Endothelial cell of umbilical vein (primary cell): Measurements from ENCODE around the gene ZNF488. TPM values are rescaled to one million over a fixed set of nuclear protein-coding genes. Genes with fewer than 3 reads are reported as not detected.

Experiments
- BruUV-seq: library from RNA; stranded (reverse); fragments of 400-500 nt; replicated peaks from 2 replicates; lab custom pipeline; 2021; lab: Mats Ljungman, UMichigan
- CTCF ChIA-PET: fragments of 300-600, 350-600 bp; sonication (Branson Sonifier 250); formaldehyde crosslinking; loops from one replicate; lab custom pipeline; 2021; ENCODE audit warnings: antibody characterized with exemption, inconsistent platforms; lab: Charles Lee
- POLR2A ChIA-PET: fragments of 300-600, 350-600 bp; sonication (Branson Sonifier 250); formaldehyde crosslinking; loops from one replicate; lab custom pipeline; 2021; ENCODE audit warnings: antibody characterized with exemption, inconsistent platforms; lab: Charles Lee
- DNase-seq: peaks from one replicate; pipeline ENCODE4 v3.0.0-alpha.2; 2011; ENCODE audit warnings: low read depth, low spot score
- FAIRE-seq: peaks from 2 replicates; lab custom pipeline; 2011; peaks lifted over from hg19 to GRCh38; lab: Jason Lieb, UNC
- H2AFZ ChIP-seq: 2 replicates; pipeline ENCODE4 v1.6.0; 2012; ENCODE audit warnings: low read depth, low read length, control low read depth, inconsistent platforms
- H3K27ac ChIP-seq: 2 replicates; pipeline ENCODE4 v1.5.1; 2011; ENCODE audit warnings: low read depth, mild to moderate bottlenecking, control low read depth, low read length, moderate library complexity; ENCODE audit not compliant: insufficient read depth
- H3K27me3 ChIP-seq, 2 experiments: 2 replicates each; pipeline versions ENCODE4 v1.6.0 to v1.6.1; 2011; ENCODE audit warnings: low read length in 2 of 2, mixed read lengths in 1 of 2; ENCODE audit not compliant: control insufficient read depth in 2 of 2, insufficient read depth in 2 of 2
- H3K36me3 ChIP-seq, 2 experiments: 2 replicates in 1 of 2; 3 replicates in 1 of 2; pipeline ENCODE4 v1.5.1; 2011; ENCODE audit warnings: low read length in 2 of 2, mild to moderate bottlenecking in 1 of 2, moderate library complexity in 1 of 2; ENCODE audit not compliant: control insufficient read depth in 2 of 2, insufficient read depth in 2 of 2; ENCODE audit errors: extremely low read depth in 1 of 2
- H3K4me1 ChIP-seq: 3 replicates; pipeline ENCODE4 v1.5.1; 2011; ENCODE audit warnings: mild to moderate bottlenecking, low read length; ENCODE audit not compliant: control insufficient read depth, insufficient read depth; ENCODE audit errors: extremely low read depth
- H3K4me2 ChIP-seq: 2 replicates; pipeline ENCODE4 v1.6.1; 2011; ENCODE audit warnings: low read length, control low read depth, mixed read lengths; ENCODE audit not compliant: insufficient read depth
- H3K4me3 ChIP-seq, 3 experiments: fragments of 200-600 bp in 1 of 3; sonication (generic), shearing (Covaris generic) in 1 of 3; replicated peaks in 1 of 3; 2 replicates each; pipeline ENCODE4 v1.5.1; 2011 to 2016; ENCODE audit warnings: control low read depth in 3 of 3, low read length in 3 of 3, mild to moderate bottlenecking in 2 of 3, inconsistent platforms in 1 of 3, low read depth in 1 of 3, moderate library complexity in 1 of 3; ENCODE audit not compliant: insufficient read depth in 1 of 3
- H3K79me2 ChIP-seq: 2 replicates; pipeline ENCODE4 v1.6.0; 2012; ENCODE audit warnings: low read length, inconsistent platforms; ENCODE audit not compliant: control insufficient read depth, insufficient read depth
- H3K9ac ChIP-seq: replicated peaks from 2 replicates; pipeline ENCODE3; 2011; ENCODE audit warnings: low read length, control low read depth; ENCODE audit not compliant: insufficient read depth; ENCODE audit errors: extremely low read depth
- H3K9me1 ChIP-seq: replicated peaks from 3 replicates; pipeline ENCODE4 v1.6.0; 2011; ENCODE audit warnings: mild to moderate bottlenecking, low read length; ENCODE audit not compliant: control insufficient read depth, insufficient read depth; ENCODE audit errors: extremely low read depth
- H3K9me3 ChIP-seq: replicated peaks from 2 replicates; pipeline ENCODE4 v1.5.1; 2012; ENCODE audit warnings: low read length, inconsistent platforms; ENCODE audit not compliant: control insufficient read depth, insufficient read depth
- H4K20me1 ChIP-seq: replicated peaks from 2 replicates; pipeline ENCODE3; 2011; ENCODE audit warnings: mild to moderate bottlenecking, low read length; ENCODE audit not compliant: control insufficient read depth, insufficient read depth; ENCODE audit errors: extremely low read depth
- CTCF ChIP-seq, 2 donors: IDR thresholded peaks; 1 replicate in 1 of 2; 2 replicates in 1 of 2; pipeline ENCODE4 v1.5.1; 2011; ENCODE audit warnings: low read length in 2 of 2, mild to moderate bottlenecking in 2 of 2, moderate library complexity in 2 of 2, control low read depth in 1 of 2, inconsistent platforms in 1 of 2, low read depth in 1 of 2; ENCODE audit not compliant: insufficient read depth in 1 of 2; ENCODE audit errors: extremely low read depth in 1 of 2
- EZH2 ChIP-seq: IDR thresholded peaks from 2 replicates; pipeline ENCODE4 v1.6.1; 2012; ENCODE audit warnings: borderline replicate concordance, low read depth, mild to moderate bottlenecking, moderate library complexity, low read length, inconsistent platforms; ENCODE audit not compliant: severe bottlenecking
- FOS ChIP-seq: IDR thresholded peaks from 2 replicates; pipeline ENCODE4 v1.6.1; 2011; ENCODE audit warnings: mild to moderate bottlenecking, low read length, moderate library complexity, borderline replicate concordance; ENCODE audit not compliant: insufficient read depth
- GATA2 ChIP-seq: IDR thresholded peaks from 2 replicates; pipeline ENCODE4 v1.7.0; 2011; ENCODE audit warnings: low read depth, mild to moderate bottlenecking, moderate library complexity, mixed read lengths, low read length; ENCODE audit not compliant: insufficient read length, insufficient read depth
- JUN ChIP-seq: IDR thresholded peaks from 2 replicates; pipeline ENCODE4 v1.6.1; 2011; ENCODE audit warnings: borderline replicate concordance, low read depth; ENCODE audit not compliant: insufficient read length, insufficient read depth
- MAX ChIP-seq: IDR thresholded peaks from 2 replicates; pipeline ENCODE4 v1.6.1; 2011; ENCODE audit not compliant: insufficient read depth, insufficient read length
- MYC ChIP-seq: IDR thresholded peaks from one replicate; pipeline ENCODE4 v1.6.1; 2011; ENCODE audit warnings: mild to moderate bottlenecking, low read depth, low read length
- POLR2A ChIP-seq: IDR thresholded peaks from 2 replicates; pipeline ENCODE4 v1.6.1; 2012; ENCODE audit warnings: low read depth, mild to moderate bottlenecking, control low read depth, low read length
- POLR2AphosphoS5 ChIP-seq: IDR thresholded peaks from 2 replicates; pipeline ENCODE4 v1.6.1; 2012; ENCODE audit warnings: low read depth, mild to moderate bottlenecking, control low read depth, low read length, moderate library complexity; ENCODE audit not compliant: insufficient read depth
- dilution Hi-C: fragments of 300-500 bp; cut with MboI; formaldehyde crosslinking; loops from one replicate; pipeline ENCODE4 v1.15.0; 2019; ENCODE audit warnings: low sequenced_read_pairs; ENCODE audit not compliant: extremely low pct_ligation_motif_present
- intact Hi-C: fragments of 100-400 bp; cut with micrococcal nuclease; formaldehyde crosslinking; loops from one replicate; pipeline ENCODE4 v1.10.0; 2022
- polyA plus RNA-seq, 4 experiments: library from polyadenylated mRNA; depleted of rRNA in 3 of 4; stranded (reverse) in 3 of 4; unstranded in 1 of 4; fragments of >200 nt; gene quantifications; 2 replicates each; pipeline versions ENCODE4 v1.2.1 to v1.2.3, GENCODE V29; 2011 to 2012; ENCODE audit warnings: missing spikeins in 1 of 4
- total RNA-seq: library from RNA; stranded (reverse); gene quantifications from 2 replicates; pipeline ENCODE4 v1.2.3, GENCODE V29; 2021

ZNF488 gene
- total and polyA plus RNA-seq, 2 donors (not counting 3 experiments of a cell fraction or from before 2014, with no cell fraction given): 0.21 to 0.38 TPM

GRCh38 chr10:47364366-47364765, 19.7 kb downstream of the ZNF488 start:
- FAIRE-seq: no peak

More at GRCh38 chr10:47364366-47364765, 19.7 kb downstream of the ZNF488 start:
- CTCF ChIA-PET: interaction anchor here (1.8 kb wide), 2 partner anchors 12 to 23 kb away, joined by 5 read pairs; no protein-coding TSS in a partner anchor
- no peak for DNase-seq
- no peak overlapping the region for H2AFZ ChIP-seq
- TF ChIP-seq MAX: no peak
- no peak for TF ChIP-seq POLR2AphosphoS5
- TF ChIP-seq EZH2: no peak
- TF ChIP-seq FOS: no peak
- no peak for TF ChIP-seq POLR2A
- no peak for TF ChIP-seq CTCF (IDR thresholded peaks at IDR 0.05; ENCODE audit: extremely low read depth in 1 of 2, insufficient read depth in 1 of 2, low read depth in 1 of 2, low read length in 2 of 2)
- no peak for TF ChIP-seq MYC
- TF ChIP-seq GATA2: no peak
- TF ChIP-seq JUN: no peak
- POLR2A ChIA-PET: no interaction called here
- dilution Hi-C loops (no loop called here), intact Hi-C loops (no loop called here)
- no peaks in the 10 kb centered on the region for H3K9me1 ChIP-seq
- H4K20me1 ChIP-seq: no peaks in the 10 kb centered on the region
- no peaks in the 10 kb centered on the region for H3K79me2 ChIP-seq
- no peaks in the 10 kb centered on the region for H3K27me3 ChIP-seq
- H3K4me2 ChIP-seq: no peak overlapping the region
- no peaks in the 10 kb centered on the region for H3K9me3 ChIP-seq
- H3K4me3 ChIP-seq: no peak overlapping the region
- no peak overlapping the region for H3K9ac ChIP-seq
- no peaks in the 10 kb centered on the region for H3K4me1 ChIP-seq
- no peak overlapping the region for H3K27ac ChIP-seq
- no TSS peak for BruUV-seq
- H3K36me3 ChIP-seq: no peaks in the 10 kb centered on the region
